Type B pancreatic cell (in vitro differentiated cells): ENCODE data around the gene ITGB3. TPM values are rescaled to one million over a fixed set of nuclear protein-coding genes. Genes with fewer than 3 reads are reported as not detected.
"Not testable (repeated sequence)": the region's sequence is repeated elsewhere in the genome, so short reads cannot be mapped to it uniquely, and the experiment has no call there.

Source experiments
- DNase-seq: peaks from one replicate; pipeline ENCODE4 v3.0.0; 2021; ENCODE audit warnings: mixed read lengths; ENCODE audit not compliant: unreplicated experiment; ENCODE audit errors: extremely low spot score
- H3K27ac Mint-ChIP-seq: 2 replicates; pipeline ENCODE4 v1.8.0; 2021; ENCODE audit warnings: mild to moderate bottlenecking, mixed read lengths
- H3K27me3 Mint-ChIP-seq: 2 replicates; pipeline ENCODE4 v1.8.0; 2021; ENCODE audit warnings: mixed read lengths
- H3K36me3 Mint-ChIP-seq: 2 replicates; pipeline ENCODE4 v1.8.0; 2021; ENCODE audit warnings: mixed read lengths
- H3K4me1 Mint-ChIP-seq: one replicate; pipeline ENCODE4 v1.8.0; 2021; ENCODE audit warnings: mixed read lengths; ENCODE audit not compliant: unreplicated experiment
- H3K4me3 Mint-ChIP-seq: 2 replicates; pipeline ENCODE4 v1.8.0; 2021; ENCODE audit warnings: mild to moderate bottlenecking, mixed read lengths
- H3K9me3 Mint-ChIP-seq: 2 replicates; pipeline ENCODE4 v1.8.0; 2021; ENCODE audit warnings: mixed read lengths
- total RNA-seq: library from RNA; stranded (reverse); gene quantifications from 2 replicates; pipeline ENCODE4 v1.2.1, GENCODE V29; 2021; ENCODE audit warnings: low replicate concordance
- TF ChIP-seq, protein P1 (sequence below): fragments of 200-600 bp; sonication (generic); conservative IDR thresholded peaks from 2 replicates; pipeline ENCODE4 v1.5.0; 2021; ENCODE audit warnings: antibody characterized with exemption, mild to moderate bottlenecking

The ITGB3 gene
- total RNA-seq, 1 donor from 2014 or later, result 1.6 TPM

DNA sequence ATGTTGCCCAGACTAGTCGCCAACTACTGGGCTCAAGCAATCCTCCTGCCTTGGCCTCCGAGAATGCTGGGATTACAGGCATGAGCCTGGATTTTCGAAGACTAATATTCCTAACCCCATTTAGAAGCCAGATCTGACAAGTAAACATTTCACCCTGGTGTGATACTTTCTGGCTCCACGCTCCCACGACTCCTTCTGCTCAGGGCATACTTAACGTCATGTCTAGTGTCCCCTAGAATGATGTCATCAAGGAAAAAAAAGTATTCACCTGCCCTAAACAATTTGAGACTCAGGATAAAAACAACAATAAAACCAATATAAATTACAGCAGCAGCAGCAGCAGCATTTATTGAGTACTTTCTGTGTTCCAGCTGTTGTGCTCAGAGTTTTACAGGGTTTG, 13.2 kb downstream of the ITGB3 start:
- Mint-ChIP-seq H3K27me3 (peaks cover 11% of the 10 kb centered on the region), H3K4me1 (peaks cover 11% of the 10 kb centered on the region), H3K36me3 (no peaks in the 10 kb centered on the region), H3K4me3 (no peak overlapping the region), H3K9me3 (peaks cover 5% of the 10 kb centered on the region), H3K27ac (no peak overlapping the region)
- TF ChIP-seq, protein P1, sequence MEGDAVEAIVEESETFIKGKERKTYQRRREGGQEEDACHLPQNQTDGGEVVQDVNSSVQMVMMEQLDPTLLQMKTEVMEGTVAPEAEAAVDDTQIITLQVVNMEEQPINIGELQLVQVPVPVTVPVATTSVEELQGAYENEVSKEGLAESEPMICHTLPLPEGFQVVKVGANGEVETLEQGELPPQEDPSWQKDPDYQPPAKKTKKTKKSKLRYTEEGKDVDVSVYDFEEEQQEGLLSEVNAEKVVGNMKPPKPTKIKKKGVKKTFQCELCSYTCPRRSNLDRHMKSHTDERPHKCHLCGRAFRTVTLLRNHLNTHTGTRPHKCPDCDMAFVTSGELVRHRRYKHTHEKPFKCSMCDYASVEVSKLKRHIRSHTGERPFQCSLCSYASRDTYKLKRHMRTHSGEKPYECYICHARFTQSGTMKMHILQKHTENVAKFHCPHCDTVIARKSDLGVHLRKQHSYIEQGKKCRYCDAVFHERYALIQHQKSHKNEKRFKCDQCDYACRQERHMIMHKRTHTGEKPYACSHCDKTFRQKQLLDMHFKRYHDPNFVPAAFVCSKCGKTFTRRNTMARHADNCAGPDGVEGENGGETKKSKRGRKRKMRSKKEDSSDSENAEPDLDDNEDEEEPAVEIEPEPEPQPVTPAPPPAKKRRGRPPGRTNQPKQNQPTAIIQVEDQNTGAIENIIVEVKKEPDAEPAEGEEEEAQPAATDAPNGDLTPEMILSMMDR, result no peak
- no peak for DNase-seq

DNA sequence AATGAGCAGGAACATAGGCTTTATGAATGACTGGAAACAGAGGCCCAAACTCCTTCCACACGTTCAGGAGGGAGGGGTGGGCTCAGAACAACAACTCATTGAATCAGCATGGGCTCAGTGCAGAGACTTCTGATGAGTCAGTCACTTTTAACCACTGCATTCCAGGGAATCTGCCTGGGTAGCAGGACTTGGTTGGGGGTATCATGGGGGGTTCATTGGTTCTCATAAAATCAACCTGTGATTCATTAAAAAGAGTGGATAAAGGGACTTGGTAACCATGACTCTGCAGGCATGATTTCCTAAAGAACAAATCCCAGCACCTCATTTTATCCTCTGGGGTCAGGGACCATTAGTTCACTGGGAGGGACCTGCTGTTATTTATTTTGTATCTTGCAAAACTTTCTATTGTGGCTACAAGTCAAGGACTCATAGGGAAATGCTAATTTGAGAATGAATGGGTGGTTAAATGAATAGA, 13.8 kb downstream of the ITGB3 start:
- no peaks in the 10 kb centered on the region for H3K36me3 Mint-ChIP-seq
- peaks cover 11% of the 10 kb centered on the region for H3K4me1 Mint-ChIP-seq
- H3K4me3 Mint-ChIP-seq, result no peak overlapping the region
- no peak overlapping the region for H3K27ac Mint-ChIP-seq
- H3K9me3 Mint-ChIP-seq, result peaks cover 5% of the 10 kb centered on the region
- H3K27me3 Mint-ChIP-seq, result peaks cover 11% of the 10 kb centered on the region
- no peak for DNase-seq
- TF ChIP-seq, protein P1, result no peak

DNA sequence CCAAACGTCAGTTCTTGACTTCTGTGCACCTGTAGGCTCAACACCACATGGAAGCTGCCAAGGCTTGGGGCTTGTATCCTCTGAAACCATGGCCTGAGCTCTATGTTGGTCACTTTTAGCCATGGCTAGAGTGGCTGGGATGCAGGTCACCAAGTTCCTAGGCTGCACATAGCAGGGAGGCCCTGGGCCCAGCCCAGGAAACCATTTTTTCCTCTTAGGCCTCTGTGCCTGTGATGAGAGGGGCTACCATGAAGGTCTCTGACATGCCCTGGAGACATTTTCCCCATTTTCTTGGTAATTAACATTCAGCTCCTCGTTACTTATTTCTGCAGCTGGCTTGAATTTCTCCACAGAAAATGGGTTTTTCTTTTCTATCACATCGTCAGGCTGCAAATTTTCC, 15.3 kb downstream of the ITGB3 start:
- not testable (repeated sequence) for H3K27ac Mint-ChIP-seq, DNase-seq, H3K4me3 Mint-ChIP-seq, H3K9me3 Mint-ChIP-seq, H3K27me3 Mint-ChIP-seq, H3K36me3 Mint-ChIP-seq
- peaks cover 13% of the 10 kb centered on the region for H3K4me1 Mint-ChIP-seq

DNA sequence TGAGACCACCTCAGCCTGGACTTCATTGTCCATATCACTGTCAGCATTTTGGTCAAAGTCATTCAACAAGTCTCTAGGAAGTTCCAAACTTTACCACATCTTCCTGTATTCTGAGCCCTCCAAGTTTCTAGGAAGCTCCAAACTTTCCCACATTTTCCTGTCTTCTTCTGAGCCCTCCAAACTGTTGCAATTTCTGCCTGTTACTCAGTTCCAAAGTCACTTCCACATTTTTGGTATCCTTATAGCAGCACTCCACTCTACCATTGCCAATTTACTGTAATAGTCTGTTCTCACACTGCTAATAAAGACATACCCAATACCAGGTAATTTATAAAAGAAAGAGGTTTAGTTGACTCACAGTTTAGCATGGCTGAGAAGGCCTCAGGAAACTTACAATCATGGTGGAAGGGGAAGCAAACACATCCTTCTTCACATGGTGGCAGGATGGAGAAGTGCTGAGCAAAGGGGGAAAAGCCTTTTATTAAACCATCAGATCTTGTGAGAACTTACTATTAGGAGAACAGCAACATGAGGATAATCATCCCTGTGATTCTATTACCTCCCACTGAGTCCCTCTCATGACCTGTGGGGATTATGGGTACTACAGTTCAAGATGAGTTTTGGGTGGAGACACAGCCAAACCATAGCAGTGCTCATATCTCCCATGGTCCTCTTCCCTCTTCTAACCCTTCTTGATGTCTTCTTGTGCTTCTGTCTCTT, 16.1 kb downstream of the ITGB3 start:
- DNase-seq, H3K9me3 Mint-ChIP-seq, H3K4me3 Mint-ChIP-seq, H3K27me3 Mint-ChIP-seq, H3K27ac Mint-ChIP-seq, H3K36me3 Mint-ChIP-seq: not testable (repeated sequence)
- H3K4me1 Mint-ChIP-seq, result peaks cover 15% of the 10 kb centered on the region

DNA sequence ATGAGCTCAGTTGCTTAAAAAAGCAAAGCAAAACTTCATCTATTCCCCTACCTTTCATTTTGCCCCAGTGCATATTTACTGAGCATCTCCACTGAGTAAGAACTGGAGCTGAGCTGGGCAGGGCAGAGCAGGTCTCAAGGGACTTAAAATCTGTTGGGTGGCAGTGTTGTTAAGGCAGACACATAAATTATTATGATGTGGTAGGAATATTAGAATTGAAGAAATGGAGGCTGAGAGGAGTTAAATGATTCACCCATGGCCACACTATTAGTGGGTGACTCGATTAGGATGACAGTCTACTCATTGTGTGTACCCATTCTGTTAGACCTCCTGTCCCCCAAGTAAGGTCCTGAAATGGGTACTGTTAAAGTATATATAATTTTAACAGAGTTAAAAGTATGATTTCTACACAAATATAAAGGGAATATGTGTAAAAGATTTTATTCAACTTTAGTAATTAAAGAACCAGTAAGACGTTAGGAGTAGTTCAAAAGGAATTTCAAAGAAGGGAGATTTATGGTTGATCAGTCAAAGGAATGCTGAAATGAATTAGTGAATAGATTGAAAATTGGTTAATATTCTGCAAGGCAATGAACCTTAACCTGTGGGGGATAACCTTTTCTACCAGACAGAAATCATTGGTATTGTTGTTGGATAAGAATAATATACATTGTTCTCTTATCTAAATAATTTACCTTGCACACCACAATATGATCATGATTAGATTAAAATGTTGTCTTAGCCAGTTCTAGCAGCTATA, 17.5 kb downstream of the ITGB3 start:
- no peak overlapping the region for H3K4me3 Mint-ChIP-seq
- peaks cover 5% of the 10 kb centered on the region for H3K9me3 Mint-ChIP-seq
- no peaks in the 10 kb centered on the region for H3K36me3 Mint-ChIP-seq
- DNase-seq, result no peak
- peaks cover 3% of the 10 kb centered on the region for H3K27me3 Mint-ChIP-seq
- TF ChIP-seq, protein P1, result no peak
- peaks cover 29% of the 10 kb centered on the region for H3K4me1 Mint-ChIP-seq
- no peak overlapping the region for H3K27ac Mint-ChIP-seq

DNA sequence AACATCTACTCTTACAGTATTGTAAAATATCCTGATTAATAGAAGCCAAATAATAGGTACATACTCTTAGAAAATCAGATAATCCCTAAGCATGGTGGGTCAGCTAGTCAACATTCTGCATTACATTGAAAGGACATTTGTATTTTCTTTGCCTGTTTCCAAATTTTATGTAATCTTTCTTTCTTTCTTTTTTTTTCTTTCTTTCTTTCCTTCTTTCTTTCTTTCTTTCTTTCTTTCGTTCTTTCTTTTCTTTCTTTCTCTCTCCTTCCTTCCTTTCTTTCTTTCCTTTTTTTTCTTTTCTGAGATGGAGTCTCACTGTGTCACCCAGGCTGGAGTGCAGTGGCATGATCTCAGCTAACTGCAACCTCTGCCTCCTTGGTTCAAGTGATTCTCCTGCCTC, 18.9 kb downstream of the ITGB3 start:
- H3K36me3 Mint-ChIP-seq, result no peaks in the 10 kb centered on the region
- H3K27me3 Mint-ChIP-seq, result peaks cover 3% of the 10 kb centered on the region
- TF ChIP-seq, protein P1, result no peak
- H3K9me3 Mint-ChIP-seq, result peaks cover 5% of the 10 kb centered on the region
- no peak overlapping the region for H3K27ac Mint-ChIP-seq
- no peak for DNase-seq
- H3K4me3 Mint-ChIP-seq, result no peak overlapping the region
- H3K4me1 Mint-ChIP-seq, result peaks cover 36% of the 10 kb centered on the region
